HG02885 (cell line): ENCODE data around the gene HOXB8.

Experiments
- ATAC-seq: cut with Tn5 transposase; IDR thresholded peaks from one replicate; pipeline ENCODE4 v1.9.1; 2021; ENCODE audit warnings: mild to moderate bottlenecking; ENCODE audit not compliant: unreplicated experiment, poor library complexity

Gene HOXB8

GRCh38 chr17:48639136-48639535 is 24.0 kb upstream of the HOXB8 start:
- ATAC-seq, result no peak

DNA sequence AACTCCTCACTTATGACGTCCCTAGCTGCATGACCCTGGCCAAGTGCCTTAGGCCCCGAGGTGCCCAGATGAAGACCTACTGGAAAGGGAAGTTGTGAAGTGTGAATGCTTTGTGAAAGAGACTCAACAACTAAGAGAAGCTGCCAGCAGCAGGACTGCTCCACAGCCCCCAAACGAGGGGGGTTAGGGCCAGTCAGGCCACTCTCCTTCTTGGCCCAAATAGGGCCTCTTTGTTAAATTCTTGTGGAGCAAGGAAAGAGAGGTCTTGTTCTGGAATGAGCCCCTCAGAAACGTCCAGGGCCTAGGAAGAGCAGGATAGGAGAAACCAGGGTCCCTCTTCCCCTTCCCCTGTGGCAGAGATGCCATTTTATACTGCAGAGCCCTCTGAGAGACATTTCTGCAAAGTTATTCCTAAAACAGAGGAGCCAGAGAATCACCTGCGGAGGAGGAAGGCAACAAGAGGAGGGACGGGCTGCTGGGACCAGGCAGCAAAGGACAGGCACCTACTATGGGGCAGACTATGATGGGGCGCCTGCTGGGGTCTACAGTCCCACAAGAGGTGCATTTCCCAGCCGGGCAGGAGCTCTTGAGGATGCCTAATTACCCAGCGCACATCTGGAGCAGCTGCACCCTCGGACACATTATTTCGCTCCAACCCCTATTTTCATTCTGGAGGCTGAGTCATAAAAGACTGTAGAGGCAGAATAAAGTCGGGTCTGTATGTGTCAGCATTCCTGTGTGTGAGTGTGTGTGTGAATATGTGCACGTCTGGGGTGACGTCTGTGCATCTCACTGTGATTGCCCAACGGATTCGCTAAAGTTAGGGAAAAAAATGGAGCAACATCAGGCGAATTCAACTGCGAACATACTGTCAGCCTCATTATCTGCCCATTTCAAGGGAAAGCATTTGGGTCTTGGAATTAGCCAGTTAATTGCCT is 22.5 kb upstream of the HOXB8 start:
- no peak for ATAC-seq

- no peak for ATAC-seq
Measured at GRCh38 chr17:48636177-48637018, 21.3 kb upstream of the HOXB8 start.

DNA sequence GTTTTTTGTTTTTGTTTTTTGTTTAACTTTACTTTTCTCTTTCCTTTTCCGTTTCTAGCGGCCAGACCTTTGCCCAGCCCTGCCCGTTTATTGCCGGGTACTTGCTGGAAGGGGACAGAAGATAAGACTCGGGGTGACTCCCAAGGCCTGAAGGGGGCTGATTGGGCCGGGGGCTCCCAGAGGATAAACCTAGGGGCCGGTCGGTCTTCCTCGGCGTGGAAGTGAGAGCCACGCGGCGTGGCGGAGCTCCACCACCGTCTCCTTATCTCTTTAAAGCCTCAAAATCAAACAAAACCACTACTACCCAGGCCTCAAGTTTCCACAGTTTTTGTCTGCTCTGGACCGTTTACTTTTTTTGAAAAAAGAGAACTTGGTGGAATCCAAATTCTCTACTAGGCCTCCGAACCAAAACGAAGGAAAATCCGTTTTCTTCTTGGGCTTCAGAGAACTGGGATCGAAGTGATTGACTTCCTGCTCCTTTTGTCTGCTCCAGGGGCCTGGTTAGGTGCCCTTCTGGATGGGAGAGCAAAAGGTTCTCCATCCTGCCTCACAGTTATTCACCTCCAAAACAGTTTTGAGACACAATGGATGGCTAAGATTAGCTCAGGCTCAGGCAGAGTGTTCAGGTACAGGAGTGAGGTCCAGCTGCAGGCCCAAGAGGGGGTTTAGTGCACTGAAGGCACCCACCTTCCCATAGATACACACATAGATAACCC is 19.6 kb upstream of the HOXB8 start:
- no peak for ATAC-seq

GRCh38 chr17:48633266-48633677 is 18.2 kb upstream of the HOXB8 start:
- ATAC-seq, result no peak

- ATAC-seq, result no peak
Measured at GRCh38 chr17:48632579-48633265, 17.6 kb upstream of the HOXB8 start.

GRCh38 chr17:48631693-48632578 is 16.8 kb upstream of the HOXB8 start:
- no peak for ATAC-seq

GRCh38 chr17:48630925-48631692 is 16.0 kb upstream of the HOXB8 start:
- no peak for ATAC-seq

GRCh38 chr17:48630009-48630924 is 15.2 kb upstream of the HOXB8 start:
- ATAC-seq, result no peak

DNA sequence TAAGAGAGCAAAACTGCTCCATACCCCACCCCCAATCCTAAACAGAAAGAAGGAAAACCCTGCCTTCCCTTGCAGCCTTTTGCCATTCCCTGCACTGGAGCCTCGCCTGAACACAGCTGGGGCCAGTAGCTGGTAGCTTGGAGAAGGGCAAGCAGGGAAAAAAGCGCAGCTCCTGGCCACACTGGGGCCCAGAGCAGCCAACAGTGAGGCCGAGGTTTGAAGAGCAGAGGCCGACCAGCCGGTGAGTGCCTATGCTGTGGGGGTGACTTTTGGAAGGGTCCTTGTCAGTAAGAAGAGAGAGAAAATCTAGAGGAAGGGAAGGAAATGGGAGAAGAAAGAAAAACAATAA is 14.3 kb upstream of the HOXB8 start:
- no peak for ATAC-seq

- ATAC-seq, result no peak
Measured at GRCh38 chr17:48628649-48629410, 13.7 kb upstream of the HOXB8 start.

DNA sequence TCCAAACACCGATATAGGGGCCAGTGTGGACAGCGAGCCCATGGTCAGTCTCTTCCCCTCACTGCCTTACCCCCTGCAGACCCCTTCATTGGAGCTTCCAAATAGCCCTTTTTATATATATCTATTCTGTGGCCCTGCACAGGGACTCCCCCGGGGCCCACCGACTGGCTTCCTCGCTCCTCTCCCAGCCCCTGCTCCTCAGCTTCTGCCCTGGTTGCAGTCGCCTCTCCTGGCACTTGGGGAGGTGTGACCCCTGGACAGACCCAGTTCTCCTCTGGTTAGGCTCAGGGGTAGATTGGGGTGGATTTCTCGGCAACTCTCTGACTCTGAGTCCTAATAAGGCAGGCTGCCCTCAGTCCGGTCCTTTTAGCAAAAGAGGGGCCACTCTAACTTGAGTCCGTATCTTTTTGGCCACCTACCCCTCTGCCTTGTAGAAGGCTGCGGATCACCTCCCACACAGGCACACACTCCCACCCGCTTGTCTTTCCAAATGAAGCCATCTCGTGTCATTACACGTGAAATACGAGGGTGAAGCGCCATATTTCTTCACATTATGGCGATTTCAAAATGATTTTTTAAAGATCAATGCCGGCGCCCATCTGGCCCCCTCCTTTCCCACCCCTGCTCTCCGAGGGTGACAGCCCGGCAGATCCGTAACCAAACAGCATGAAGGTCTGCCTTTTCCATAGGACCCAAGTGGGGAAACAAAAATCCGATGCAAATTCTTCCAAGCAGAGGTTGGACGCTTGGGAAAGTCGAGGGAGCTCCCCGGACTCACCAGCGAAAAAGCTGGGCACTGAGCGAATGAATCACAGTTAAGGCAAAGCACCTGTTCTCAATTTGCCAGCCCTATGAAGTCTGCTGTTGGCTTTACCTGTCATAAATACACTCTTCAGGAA is 12.8 kb upstream of the HOXB8 start:
- ATAC-seq, result no peak

GRCh38 chr17:48627118-48627597 is 12.1 kb upstream of the HOXB8 start:
- no peak for ATAC-seq

DNA sequence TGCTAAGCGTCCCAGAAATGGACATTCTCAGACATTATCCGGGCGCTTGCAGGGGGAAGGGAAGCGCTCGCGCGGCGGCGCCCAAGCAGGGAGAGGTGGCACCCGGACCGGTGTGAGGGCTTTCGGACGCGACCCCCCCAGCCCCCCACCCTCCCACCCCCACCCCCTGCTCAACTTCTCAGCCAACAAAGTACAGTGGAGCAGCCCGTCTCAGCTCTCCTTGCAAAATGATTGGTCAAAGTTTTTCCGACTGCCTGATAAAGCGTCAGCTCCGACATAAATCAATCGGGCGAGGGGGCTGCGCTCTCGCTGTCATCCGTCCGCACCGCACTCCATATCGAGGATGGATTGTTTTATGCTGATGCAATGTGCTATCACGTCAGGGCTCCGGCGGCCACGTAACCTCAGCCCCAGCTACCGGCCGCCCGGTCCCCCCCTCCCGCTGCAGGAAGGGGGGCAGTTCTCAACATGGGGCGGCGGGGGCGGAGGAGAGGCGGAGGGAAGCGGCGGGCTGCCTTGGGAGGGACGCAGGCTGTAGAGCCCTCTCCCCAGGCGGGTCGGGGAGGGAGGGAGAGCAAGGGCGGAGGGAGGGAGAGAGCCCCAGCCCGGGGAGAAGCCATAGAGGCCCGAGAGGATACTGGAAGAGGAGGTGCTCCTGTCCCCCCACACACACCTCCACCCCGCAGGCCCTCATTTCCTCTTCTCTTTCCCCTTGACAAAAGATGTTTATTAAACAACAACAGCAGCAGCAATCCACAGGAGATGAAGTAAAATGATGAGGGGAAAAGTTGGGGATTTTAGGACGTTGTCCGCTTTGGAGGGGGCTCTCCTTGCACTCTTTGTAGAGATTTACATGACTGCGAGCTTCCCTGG is 11.4 kb upstream of the HOXB8 start, which contains the start of gene HOXB9:
HOXB9 (minus strand) TSS at position 114 of the 873 bp plus-strand sequence; CDS start at position 25, 89 bp downstream.
- ATAC-seq, result no peak
